GM10847 (cell line): ENCODE data around the gene PDE2A.

Source experiments
- POLR2A ChIP-seq: IDR thresholded peaks from 2 replicates; pipeline ENCODE4 v1.6.1; 2011; ENCODE audit not compliant: insufficient read length; ENCODE audit errors: extremely low read depth

The PDE2A gene

GRCh38 chr11:72580642-72580950, 93.6 kb downstream of the PDE2A start:
- no peak for TF ChIP-seq POLR2A

- no peak for TF ChIP-seq POLR2A
Observed at GRCh38 chr11:72579816-72580641, 94.2 kb downstream of the PDE2A start.

GRCh38 chr11:72578991-72579815, 95.0 kb downstream of the PDE2A start:
- TF ChIP-seq POLR2A, result no peak

GRCh38 chr11:72578566-72578965, 95.7 kb downstream of the PDE2A start:
- TF ChIP-seq POLR2A, result no peak

- TF ChIP-seq POLR2A, result no peak
Observed at GRCh38 chr11:72578051-72578450, 96.2 kb downstream of the PDE2A start.

DNA sequence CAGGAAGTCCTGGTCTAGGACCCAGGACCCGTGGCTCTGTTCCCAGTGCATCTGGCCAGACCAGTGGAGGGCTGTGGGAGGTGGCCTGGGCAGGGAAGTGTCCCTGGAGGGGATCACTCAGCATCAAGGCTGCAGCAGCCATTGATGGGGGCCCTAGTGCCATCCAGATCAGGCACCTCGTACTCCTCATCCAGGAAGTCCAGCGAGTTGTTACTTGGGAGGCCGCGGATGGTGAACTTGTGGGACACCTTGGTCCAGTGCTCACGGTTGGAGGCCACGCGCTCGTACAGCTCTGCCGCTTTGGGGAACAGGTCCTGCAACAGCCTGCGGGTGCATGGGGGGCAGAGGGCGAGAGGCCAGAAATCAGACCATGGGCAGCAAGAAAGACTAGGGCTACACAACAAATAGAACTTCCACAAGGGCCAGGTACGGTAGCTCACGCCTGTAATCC, 96.9 kb downstream of the PDE2A start:
- no peak for TF ChIP-seq POLR2A

GRCh38 chr11:72576661-72577060, 97.6 kb downstream of the PDE2A start:
- no peak for TF ChIP-seq POLR2A

GRCh38 chr11:72576243-72576595, 98.0 kb downstream of the PDE2A start:
- no peak for TF ChIP-seq POLR2A

GRCh38 chr11:72575533-72576242, 98.5 kb downstream of the PDE2A start:
- no peak for TF ChIP-seq POLR2A

GRCh38 chr11:72574548-72575460, 99.4 kb downstream of the PDE2A start:
- TF ChIP-seq POLR2A, result no peak

- TF ChIP-seq POLR2A, result no peak
Observed at GRCh38 chr11:72573855-72574445, 100.3 kb downstream of the PDE2A start.

DNA sequence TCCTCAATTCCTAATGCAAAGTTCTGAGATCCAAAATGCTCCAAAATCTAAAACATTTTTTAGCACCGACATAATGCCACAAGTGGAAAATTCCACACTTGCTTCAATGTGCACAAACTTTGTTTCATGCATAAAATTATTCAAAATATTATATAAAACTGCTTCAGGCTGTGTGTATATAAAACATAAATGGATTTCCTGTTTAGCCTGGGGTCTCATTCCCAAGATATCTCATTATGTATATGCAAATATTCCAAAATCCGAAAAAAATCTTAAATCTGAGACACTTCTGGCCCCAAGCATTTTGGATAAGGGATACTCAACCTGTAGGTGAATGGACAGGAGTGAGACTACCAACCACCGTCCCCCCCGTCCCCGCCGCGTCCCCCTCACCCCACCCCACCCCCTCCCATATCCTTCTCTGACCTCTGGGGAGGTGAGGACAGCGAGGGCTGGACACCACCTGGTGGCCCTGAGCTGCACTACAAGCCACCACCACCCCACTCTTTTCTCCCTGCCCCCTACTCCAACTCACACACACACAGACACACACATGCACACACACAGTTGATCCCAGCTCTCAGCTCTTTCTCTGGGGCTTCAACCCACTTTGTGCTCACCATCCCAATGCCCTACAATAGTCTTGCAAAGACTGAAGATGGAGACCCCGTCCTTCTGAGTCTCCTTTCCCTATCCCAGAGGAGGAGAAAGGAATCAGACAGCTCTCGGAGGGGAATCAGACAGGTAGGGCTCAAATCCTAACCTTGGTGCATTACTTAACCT, 101.0 kb downstream of the PDE2A start:
- TF ChIP-seq POLR2A, result no peak

- TF ChIP-seq POLR2A, result no peak
Observed at GRCh38 chr11:72570893-72571661, 103.1 kb downstream of the PDE2A start.
